NOMO-1 treated with DMSO at 0.1 percent for 48 hours (cell line): ENCODE data around the gene PPP1R12A.

Experiments
- DNase-seq: peaks from one replicate; lab custom pipeline; 2025; ENCODE audit not compliant: unreplicated experiment; lab: John Stamatoyannopoulos, UW

The PPP1R12A gene

DNA sequence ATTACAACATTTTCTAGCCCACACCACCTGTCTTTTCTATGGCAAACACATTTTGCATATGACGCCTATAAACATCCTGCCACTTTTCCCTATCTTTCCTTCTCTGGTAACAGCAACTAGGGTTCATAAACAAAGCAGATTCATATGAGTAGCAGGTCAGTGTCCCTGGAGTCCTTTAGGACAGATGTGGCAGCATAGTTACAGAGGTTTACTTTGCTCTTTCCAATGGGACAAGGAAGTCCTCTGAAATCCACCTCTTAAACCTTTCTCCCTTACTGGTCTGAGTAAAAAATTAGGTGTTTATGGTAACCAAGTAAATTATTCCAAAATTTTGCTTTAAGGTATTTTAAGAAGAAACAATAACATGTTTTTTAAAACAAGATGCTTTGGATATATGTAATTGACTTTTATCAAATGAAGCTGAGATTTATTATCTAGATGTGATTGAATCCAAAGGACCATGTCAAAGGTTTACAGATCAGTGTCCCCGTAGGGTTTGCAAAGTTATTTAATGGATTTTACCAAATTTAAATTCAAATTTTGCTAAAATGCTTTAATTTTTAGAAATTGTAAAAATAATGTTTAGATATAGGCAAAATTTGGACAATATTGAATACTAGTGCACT is 164.9 kb downstream of the PPP1R12A start:
- no peak for DNase-seq

DNA sequence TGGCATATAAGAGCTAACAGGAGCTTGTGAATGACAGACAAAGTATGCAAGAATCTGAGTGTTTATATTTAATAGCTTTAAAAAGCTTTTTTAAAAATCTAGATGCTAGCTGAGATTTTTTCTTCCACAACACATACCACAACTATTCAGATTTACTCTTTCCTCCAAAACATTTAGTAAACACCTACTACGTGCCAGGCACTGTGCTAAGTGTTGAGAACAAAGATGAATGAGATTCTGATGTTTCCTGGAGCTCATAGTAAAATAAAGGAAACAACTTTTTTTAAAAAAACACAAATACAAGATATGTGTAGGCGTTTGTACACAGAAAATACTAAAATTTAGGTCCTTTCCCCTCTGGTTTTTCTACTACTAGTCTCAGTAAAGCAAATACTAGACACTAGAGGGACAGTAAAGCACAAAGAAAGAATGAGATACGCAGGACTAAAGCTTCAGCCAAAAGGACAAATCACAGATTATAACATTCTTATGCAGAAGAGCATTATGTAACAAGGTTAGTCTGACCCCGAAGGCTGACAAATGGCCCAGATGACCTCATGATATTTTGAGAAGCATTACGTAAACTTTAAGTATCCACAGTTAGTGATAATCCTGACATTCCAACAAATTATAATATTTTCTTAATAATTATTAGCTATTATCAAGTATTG is 165.6 kb downstream of the PPP1R12A start:
- no peak for DNase-seq

DNA sequence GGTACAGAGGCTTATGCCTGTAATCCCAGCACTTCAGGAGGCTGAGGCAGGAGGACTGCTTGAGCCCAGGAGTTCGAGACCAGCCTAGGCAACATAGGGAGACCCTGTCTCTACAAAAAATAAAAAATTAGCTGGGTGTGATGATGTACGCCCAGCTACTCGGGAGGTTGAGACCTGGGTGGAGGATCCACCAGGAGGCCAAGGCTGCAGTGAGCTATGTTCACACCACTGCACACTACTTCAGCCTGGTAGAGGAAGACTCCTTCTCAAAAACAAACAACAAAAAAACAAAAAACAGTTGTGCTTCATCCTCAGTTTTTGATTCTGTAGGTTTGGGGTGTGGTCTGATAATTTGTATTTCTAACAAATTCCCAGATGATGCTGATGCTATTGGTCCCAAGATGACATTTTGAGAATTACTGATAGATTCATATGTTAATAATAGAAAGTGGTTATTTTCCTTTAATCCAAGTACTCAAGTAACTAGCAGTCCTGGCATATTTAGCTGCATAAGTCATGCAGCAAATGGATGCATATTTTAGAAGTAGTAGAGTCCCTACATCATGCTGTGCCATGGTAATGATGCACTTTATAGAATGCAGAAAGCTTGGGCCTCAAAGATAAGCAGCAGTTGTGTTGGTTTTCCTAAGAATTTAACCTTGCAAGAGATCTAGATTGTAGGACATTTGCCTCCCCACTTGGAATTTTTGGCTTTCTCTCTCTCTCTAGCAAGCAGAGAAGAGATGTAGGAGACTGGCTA is 168.0 kb downstream of the PPP1R12A start:
- no peak for DNase-seq

DNA sequence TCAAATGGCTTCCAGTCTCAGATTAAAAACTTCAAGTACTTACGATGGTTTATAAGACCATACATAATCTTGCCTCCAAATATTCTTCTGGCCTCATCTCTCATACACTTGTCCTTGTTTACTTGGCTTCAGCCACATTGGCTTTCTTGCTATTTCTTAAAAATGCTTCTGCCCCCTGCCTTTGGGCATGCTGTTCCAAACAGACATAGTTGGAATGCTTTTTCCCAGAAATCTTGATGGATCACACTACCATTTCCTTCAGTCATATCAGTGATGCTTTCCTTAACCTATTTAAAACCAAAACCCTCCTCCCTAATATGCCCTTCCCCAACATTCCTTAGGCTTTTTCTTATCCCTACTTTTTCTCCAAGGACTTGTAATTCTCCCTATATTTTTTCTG is 169.7 kb downstream of the PPP1R12A start:
- no peak for DNase-seq

DNA sequence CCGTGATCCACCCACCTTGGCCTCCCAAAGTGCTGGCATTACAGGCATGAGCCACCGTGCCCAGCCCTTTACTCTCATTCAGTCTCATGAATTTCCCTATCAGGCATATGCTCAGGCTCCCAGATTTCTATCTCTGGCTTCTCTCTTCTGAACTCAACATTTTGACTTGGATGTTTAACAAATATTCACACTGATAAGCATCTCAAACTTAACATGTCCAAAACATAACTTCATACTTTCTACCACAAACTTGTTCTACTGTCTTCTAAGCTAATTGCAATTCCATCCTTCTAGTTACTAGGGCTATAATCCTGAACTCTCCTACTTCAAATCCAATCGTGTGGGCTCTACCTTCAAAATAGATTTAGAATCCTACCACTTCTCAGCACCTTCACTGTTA is 170.3 kb downstream of the PPP1R12A start:
- no peak for DNase-seq

DNA sequence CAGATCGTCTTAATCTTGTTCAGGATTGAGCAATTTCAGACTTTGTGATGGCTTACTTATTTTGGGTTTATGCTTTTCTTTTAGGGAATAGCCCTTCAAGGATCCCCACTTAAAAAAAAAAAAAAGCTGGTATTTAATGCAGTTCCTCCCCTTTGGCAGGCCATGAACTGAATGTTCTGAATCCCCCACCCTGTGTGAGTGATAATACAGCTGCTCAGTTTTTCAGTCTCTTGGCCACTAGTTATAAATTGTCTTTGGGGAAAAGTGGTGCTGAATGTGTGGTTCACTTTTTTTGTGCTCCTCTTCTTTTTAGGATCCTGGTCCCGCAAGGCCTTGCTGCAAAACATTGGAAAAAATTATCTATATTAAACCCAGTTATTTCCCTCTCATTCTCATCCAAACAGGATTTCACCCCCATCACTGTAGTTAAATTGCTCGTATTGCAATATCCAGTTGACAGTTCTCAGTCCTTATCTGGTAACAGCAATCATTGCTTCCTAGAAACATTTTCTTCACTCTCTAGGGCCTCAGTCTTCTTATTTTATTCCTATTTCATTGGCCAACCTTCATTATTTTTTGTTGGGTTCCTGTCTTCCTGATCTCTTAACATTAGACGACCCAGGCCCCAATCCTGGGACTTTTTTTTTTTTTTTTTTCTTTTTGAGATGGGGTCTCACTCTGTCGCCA is 171.0 kb downstream of the PPP1R12A start:
- DNase-seq = no peak

DNA sequence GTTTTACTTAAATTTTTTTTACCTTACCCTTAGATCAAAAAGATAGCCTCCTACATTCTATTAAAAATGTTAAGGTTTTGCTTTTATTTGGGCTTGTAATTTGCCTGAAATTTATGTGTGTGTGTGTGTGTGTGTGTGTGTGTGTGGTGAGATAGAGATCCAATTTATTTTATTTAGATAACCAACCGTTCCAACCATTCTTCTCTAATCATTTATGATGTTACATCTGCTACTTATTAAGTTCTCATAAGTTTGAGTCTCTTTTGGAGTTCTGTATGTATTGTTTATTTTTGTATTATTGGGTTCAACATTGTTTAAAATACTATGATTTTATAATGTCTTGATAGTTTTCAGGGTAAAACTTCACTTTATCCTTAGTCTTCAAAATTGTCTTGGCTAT is 173.6 kb downstream of the PPP1R12A start:
- DNase-seq = no peak

DNA sequence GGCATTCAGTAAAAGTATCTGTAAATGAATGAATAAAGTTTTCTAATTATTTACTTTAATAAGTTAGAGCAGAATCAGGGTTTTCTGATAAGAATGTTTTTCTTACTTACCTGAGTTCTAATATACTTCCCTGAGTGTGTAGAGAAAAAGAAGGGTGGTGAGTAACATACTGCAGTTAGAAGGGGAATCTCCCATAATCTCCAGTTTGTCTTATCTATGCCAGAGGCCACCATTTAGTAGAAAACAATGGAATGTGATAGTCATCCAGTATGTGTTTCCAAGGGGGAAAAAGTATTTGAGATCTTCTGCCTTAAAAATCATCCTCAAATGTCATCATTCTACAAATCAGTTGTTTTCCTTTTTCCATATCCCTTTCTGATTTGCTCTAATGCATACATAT is 187.6 kb downstream of the PPP1R12A start:
- no peak for DNase-seq

DNA sequence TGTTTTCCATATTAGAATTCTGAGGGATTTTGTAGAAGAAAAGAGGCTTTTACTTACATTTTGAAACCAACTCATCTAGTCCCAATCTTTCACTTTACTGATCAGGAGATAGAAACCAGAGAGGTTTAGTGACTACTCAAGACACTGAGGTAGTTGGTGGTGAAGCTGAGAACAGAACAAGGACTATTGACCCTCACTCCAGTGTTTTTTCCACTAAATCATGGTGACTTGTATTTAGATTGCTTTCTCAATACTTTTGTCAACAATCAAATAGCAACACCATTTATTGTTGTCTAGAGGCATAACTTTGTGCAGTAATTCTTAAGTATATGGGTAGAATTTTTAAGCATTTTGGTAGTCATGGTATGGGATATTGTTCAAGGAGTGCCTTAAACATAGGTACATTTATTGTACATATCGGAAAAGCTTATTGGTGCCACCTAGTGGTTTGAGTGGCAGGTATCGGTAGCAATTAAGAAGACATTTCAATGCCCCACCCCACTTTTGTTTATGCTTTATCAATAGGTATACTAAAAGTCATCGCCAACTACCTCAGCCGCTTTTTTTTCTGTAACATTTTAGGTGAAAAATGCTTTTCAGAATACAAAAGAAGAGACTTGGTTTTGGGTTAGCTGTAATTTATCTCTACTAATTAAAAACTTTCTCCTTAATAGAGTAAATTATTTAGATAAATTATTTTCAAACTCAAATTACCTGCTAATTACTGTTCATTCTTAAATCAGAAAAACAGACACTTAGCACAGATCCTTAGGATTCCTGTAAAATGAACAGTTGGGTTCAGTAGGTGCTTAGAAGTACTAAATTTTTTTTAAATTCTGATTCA is 196.8 kb downstream of the PPP1R12A start:
- DNase-seq = peak; percentile 23

DNA sequence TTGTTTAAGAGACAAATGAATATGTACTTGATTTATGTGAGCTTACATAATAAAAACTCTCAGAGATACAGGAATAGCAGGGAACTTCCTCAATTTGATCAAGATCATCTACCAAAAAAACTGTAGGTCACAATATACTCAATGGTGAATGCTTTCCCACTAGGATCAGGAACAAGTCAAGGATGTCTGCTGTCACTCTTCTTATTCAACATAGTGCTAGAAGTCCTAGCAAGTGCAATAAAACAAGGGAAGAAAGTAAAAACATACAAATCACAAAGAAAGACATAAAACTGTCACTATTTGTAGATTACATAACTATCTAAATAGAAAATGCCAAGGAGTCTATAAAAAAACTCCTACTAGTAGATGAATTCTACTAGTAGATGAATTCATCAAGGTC is 202.3 kb downstream of the PPP1R12A start:
- peak; percentile 8 for DNase-seq

DNA sequence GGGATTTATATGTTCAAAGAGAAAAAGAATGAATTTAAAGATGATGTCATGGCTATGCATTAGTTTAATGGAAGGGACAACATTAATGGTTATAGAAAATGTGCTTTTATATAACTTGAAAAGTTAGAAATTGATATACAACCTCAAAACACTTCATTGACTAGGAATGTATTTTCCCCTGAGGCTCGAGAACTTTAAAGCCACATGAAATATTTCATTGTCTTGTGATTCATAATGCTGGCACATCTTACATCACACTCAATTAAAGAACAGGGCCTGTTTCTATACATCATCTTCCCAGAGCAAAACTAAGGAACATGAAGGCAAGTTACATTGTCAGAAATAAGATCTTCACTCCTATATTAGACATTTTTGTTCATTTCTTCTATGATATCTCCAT is 208.9 kb downstream of the PPP1R12A start:
- DNase-seq = no peak
